GM12875 (cell line): ENCODE data around the gene TRAPPC13.

ENCODE experiments used
- H3K4me3 ChIP-seq: one replicate; pipeline ENCODE4 v1.5.1; 2011; ENCODE audit warnings: low read depth, low read length, control low read depth
- TF ChIP-seq, protein P1 (sequence below): IDR thresholded peaks from 2 replicates; pipeline ENCODE4 v1.5.1; 2011; ENCODE audit warnings: low read depth, mild to moderate bottlenecking, control low read depth, inconsistent platforms, low read length, moderate library complexity, borderline replicate concordance; ENCODE audit not compliant: insufficient read depth

TRAPPC13 gene

GRCh38 chr5:65623482-65623881, 1.3 kb upstream of the TRAPPC13 start:
- TF ChIP-seq, protein P1, sequence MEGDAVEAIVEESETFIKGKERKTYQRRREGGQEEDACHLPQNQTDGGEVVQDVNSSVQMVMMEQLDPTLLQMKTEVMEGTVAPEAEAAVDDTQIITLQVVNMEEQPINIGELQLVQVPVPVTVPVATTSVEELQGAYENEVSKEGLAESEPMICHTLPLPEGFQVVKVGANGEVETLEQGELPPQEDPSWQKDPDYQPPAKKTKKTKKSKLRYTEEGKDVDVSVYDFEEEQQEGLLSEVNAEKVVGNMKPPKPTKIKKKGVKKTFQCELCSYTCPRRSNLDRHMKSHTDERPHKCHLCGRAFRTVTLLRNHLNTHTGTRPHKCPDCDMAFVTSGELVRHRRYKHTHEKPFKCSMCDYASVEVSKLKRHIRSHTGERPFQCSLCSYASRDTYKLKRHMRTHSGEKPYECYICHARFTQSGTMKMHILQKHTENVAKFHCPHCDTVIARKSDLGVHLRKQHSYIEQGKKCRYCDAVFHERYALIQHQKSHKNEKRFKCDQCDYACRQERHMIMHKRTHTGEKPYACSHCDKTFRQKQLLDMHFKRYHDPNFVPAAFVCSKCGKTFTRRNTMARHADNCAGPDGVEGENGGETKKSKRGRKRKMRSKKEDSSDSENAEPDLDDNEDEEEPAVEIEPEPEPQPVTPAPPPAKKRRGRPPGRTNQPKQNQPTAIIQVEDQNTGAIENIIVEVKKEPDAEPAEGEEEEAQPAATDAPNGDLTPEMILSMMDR = no peak
- peak overlapping the region; percentile 86 for H3K4me3 ChIP-seq

- H3K4me3 ChIP-seq = peak within 1 kb of the TSS; percentile 86
- TF ChIP-seq, protein P1 = 0 out of 2 replicates have a peak, but pooled peaks have one; percentile 2
Observed at GRCh38 chr5:65624025-65624570, 729 bp upstream of the TRAPPC13 start, which contains the start of gene TRIM23. TRIM23 (minus strand) TSS chr5:65624333; CDS start chr5:65624274, 59 bp downstream.

- TF ChIP-seq, protein P1 = no peak
- peak overlapping the region; percentile 86 for H3K4me3 ChIP-seq
Observed at GRCh38 chr5:65625743-65626142, 916 bp downstream of the TRAPPC13 start.

GRCh38 chr5:65630981-65631380, 6.2 kb downstream of the TRAPPC13 start:
- TF ChIP-seq, protein P1 = no peak
- no peak overlapping the region for H3K4me3 ChIP-seq

DNA sequence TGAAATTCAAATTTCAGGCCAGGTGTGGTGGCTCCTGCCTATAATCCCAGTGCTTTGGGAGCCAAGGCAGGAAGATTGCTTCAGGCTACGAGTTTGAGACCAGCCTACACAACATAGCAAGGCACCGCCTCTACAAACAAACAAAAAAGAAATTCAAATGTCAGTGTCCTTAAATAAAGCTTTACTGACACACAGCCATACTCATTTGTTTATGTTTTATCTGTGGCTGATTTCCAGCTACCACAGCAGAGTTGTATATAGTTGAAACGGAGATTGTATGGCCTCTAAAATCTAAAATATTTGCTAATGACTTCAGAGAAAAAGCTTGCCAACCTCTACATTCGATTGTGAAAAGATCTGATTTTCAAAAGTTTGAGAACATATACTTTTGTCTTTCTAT, 15.4 kb downstream of the TRAPPC13 start:
- H3K4me3 ChIP-seq = no peak overlapping the region
- TF ChIP-seq, protein P1 = no peak

- TF ChIP-seq, protein P1 = no peak
- no peak overlapping the region for H3K4me3 ChIP-seq
Observed at GRCh38 chr5:65646938-65647337, 22.1 kb downstream of the TRAPPC13 start.

DNA sequence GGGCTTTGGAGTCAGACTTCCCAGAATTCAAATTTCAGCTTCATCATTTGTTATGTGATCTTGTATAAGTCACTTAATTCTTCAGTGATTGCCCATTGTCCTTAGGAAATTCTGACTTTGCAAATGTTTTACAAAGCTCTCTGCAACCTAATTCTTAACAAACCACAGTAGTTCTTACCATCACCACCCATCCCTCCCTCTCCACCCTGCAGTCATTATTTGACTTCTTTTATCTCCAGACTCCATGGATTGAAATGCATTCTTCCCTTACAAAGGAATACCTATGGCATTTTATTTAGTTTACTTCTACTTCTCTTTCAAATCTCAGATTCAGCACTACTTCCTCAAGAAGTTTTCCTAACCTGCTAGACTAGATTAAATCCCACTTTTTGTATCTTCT, 23.1 kb downstream of the TRAPPC13 start:
- H3K4me3 ChIP-seq = no peak overlapping the region
- TF ChIP-seq, protein P1 = no peak
